Uterus (tissue), 4 donors: ENCODE data around the gene MGAT4B. TPM values are rescaled to one million over a fixed set of nuclear protein-coding genes. Genes with fewer than 3 reads are reported as not detected.

Experiments used
- DNase-seq, 2 donors: peaks; one replicate each; pipeline ENCODE4 v3.0.0-alpha.2; 2019 to 2020
- H3K27ac ChIP-seq, 2 donors: fragments of 200-600 bp; sonication (generic); 1 replicate in 1 of 2; 2 replicates in 1 of 2; pipeline ENCODE4 v1.5.1; 2016 to 2018
- H3K27me3 ChIP-seq, 2 donors: fragments of 200-600 bp; sonication (generic); one replicate each; pipeline ENCODE4 v1.5.1; 2018 to 2019; ENCODE audit warnings: control low read depth in 1 of 2
- H3K36me3 ChIP-seq, 2 donors: fragments of 200-600 bp; sonication (generic); one replicate each; pipeline ENCODE4 v1.5.1; 2019; ENCODE audit warnings: control low read depth in 1 of 2
- H3K4me1 ChIP-seq, 2 donors: fragments of 200-600 bp; sonication (generic); one replicate each; pipeline ENCODE4 v1.5.1; 2018 to 2019; ENCODE audit warnings: control low read depth in 1 of 2
- H3K4me3 ChIP-seq, 2 donors: fragments of 200-600 bp; sonication (generic); 1 replicate in 1 of 2; 2 replicates in 1 of 2; pipeline ENCODE4 v1.5.1; 2018 to 2019; ENCODE audit warnings: mild to moderate bottlenecking in 1 of 2
- H3K9me3 ChIP-seq, 2 donors: fragments of 200-600 bp; sonication (generic); one replicate each; pipeline ENCODE4 v1.5.1; 2019; ENCODE audit warnings: control low read depth in 1 of 2
- POLR2A ChIP-seq, 2 donors: fragments of 450-650 bp; IDR thresholded peaks; one replicate each; pipeline ENCODE4 v1.6.1; 2016; ENCODE audit warnings: antibody characterized with exemption in 2 of 2, mild to moderate bottlenecking in 1 of 2, moderate library complexity in 1 of 2
- intact Hi-C: fragments of 100-400 bp; cut with DNase I; formaldehyde crosslinking; loops from one replicate; pipeline ENCODE4 v1.15.1; 2023; ENCODE audit warnings: low total_unique reads
- total RNA-seq, 4 donors: library from RNA; depleted of rRNA in 3 of 4; stranded (reverse); fragments of >200 nt in 3 of 4; gene quantifications; one replicate each; pipeline versions ENCODE4 v1.1.0 to v1.2.4, GENCODE V29; 2014 to 2023
- TF ChIP-seq, protein P1 (sequence below), 4 experiments: fragments of 200-600 bp in 2 of 4; fragments of 450-650 bp in 2 of 4; sonication (generic) in 2 of 4; IDR thresholded peaks; one replicate each; pipeline ENCODE4 v1.5.1; 2016 to 2019; ENCODE audit warnings: antibody characterized with exemption in 4 of 4, mild to moderate bottlenecking in 2 of 4, moderate library complexity in 1 of 4
- donor health status: DM: yes; HTN: yes; CAD: no.

Gene MGAT4B
- total RNA-seq, 4 donors from 2014 or later, result 31.8 to 87.4 (median 66.4) TPM

DNA sequence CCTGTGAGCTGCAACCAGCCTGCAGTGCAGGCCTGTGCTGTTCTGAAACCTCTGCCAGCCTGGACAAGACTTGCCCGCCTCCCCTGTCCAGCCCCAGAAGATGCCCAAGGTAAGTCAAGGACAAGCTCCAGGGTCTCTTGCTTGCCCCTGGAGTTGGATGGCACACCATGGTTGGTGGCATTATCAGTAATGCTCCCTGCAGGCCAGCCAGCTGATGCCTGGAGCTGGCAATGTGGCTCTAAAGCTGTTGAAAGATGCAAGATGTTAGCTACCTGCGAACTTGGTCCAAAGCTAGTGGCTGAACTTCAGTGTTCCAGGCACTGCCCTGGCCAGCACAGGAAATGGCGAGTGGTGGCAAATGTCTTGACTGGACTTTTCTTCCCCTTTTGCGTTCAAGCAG, 26.8 kb downstream of the MGAT4B start:
- no peaks in the 10 kb centered on the region for H3K9me3 ChIP-seq
- no peak for DNase-seq

DNA sequence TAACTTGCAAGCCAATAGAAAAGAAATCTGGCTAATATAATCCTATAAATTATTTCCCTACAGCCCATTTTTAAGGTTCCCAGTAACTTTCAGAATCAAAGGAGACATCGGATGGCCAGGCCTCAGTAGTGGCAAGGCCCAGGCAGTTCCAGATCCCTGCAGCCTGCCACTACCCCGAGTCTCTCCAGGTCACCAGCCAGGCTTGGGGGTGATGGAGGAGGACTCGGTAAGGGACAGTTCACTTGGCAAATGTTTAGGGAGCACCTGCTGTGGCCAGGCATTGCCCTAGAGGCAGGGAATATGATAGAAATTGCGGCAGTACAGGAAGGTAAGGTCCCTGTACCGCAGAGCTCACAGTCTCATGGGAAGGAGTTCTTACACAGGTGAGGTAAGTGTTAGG, 28.1 kb downstream of the MGAT4B start:
- H3K4me3 ChIP-seq, result no peak overlapping the region
- no peaks in the 10 kb centered on the region for H3K36me3 ChIP-seq
- no peak for DNase-seq
- H3K27me3 ChIP-seq, result no peaks in the 10 kb centered on the region
- intact Hi-C loops, result no loop called here
- TF ChIP-seq, protein P1, sequence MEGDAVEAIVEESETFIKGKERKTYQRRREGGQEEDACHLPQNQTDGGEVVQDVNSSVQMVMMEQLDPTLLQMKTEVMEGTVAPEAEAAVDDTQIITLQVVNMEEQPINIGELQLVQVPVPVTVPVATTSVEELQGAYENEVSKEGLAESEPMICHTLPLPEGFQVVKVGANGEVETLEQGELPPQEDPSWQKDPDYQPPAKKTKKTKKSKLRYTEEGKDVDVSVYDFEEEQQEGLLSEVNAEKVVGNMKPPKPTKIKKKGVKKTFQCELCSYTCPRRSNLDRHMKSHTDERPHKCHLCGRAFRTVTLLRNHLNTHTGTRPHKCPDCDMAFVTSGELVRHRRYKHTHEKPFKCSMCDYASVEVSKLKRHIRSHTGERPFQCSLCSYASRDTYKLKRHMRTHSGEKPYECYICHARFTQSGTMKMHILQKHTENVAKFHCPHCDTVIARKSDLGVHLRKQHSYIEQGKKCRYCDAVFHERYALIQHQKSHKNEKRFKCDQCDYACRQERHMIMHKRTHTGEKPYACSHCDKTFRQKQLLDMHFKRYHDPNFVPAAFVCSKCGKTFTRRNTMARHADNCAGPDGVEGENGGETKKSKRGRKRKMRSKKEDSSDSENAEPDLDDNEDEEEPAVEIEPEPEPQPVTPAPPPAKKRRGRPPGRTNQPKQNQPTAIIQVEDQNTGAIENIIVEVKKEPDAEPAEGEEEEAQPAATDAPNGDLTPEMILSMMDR (IDR thresholded peaks at IDR 0.05), result no peak
- TF ChIP-seq POLR2A (IDR thresholded peaks at IDR 0.05), result no peak
- no peaks in the 10 kb centered on the region for H3K9me3 ChIP-seq
- H3K4me1 ChIP-seq, result no peaks in the 10 kb centered on the region
- no peak overlapping the region for H3K27ac ChIP-seq

More for the DNA sequence above, 26.8 kb downstream of the MGAT4B start:
- H3K4me1 ChIP-seq, result no peaks in the 10 kb centered on the region
- intact Hi-C loops, result no loop called here
- no peak overlapping the region for H3K27ac ChIP-seq
- no peak for TF ChIP-seq POLR2A (IDR thresholded peaks at IDR 0.05)
- TF ChIP-seq, protein P1 (IDR thresholded peaks at IDR 0.05), result no peak
- no peaks in the 10 kb centered on the region for H3K27me3 ChIP-seq
- H3K36me3 ChIP-seq, result no peaks in the 10 kb centered on the region
- H3K4me3 ChIP-seq, result no peak overlapping the region

DNA sequence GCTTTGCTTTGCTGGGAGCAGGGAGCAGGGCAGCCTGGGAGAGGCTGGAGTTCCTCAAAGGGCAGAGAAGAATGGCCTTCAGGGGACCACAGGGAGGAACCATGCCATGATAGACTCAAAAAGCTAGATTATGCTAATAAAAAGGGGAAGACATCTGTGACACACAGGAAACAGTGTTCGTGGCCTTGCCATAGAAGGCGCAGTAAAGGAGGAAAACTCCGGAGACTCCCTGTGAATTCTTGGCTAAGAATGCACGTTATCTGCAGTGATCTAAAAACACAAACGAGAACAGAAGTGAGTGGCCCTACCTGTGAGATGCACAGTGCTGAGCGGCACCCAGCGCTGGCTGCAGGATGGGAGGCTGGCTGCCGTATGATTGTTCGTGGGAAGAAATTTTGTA, 28.8 kb downstream of the MGAT4B start:
- TF ChIP-seq, protein P1 (IDR thresholded peaks at IDR 0.05), result no peak
- TF ChIP-seq POLR2A (IDR thresholded peaks at IDR 0.05), result no peak
- no peaks in the 10 kb centered on the region for H3K4me1 ChIP-seq
- H3K9me3 ChIP-seq, result no peaks in the 10 kb centered on the region
- H3K27me3 ChIP-seq, result no peaks in the 10 kb centered on the region
- H3K4me3 ChIP-seq, result no peak overlapping the region
- H3K27ac ChIP-seq, result no peak overlapping the region
- no peaks in the 10 kb centered on the region for H3K36me3 ChIP-seq
- intact Hi-C loops, result no loop called here
- DNase-seq, result no peak

DNA sequence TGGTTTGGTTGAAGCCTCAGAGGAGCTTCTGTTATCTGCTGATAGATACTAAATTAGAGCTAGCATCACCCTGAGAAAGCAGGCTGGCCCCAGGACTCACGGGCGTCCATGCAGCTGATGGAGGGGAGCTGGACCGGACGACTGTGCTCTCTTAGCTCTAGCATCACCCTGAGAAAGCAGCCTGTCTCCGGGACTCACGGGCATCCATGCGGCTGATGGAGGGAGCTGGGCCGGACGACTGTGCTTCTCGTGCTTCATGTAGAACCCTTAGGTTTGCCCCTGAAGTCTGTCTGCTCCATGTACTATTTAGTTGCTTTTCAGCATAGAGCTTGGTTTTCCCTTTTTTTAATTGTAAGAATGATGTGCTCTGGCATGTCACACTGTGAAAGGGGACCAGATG, 29.2 kb downstream of the MGAT4B start:
- H3K9me3 ChIP-seq, result no peaks in the 10 kb centered on the region
- H3K4me3 ChIP-seq, result no peak overlapping the region
- H3K4me1 ChIP-seq, result no peaks in the 10 kb centered on the region
- no peaks in the 10 kb centered on the region for H3K36me3 ChIP-seq
- H3K27me3 ChIP-seq, result no peaks in the 10 kb centered on the region
- intact Hi-C loops, result no loop called here
- no peak overlapping the region for H3K27ac ChIP-seq
- TF ChIP-seq, protein P1 (IDR thresholded peaks at IDR 0.05), result no peak
- no peak for TF ChIP-seq POLR2A (IDR thresholded peaks at IDR 0.05)
- DNase-seq, result no peak

DNA sequence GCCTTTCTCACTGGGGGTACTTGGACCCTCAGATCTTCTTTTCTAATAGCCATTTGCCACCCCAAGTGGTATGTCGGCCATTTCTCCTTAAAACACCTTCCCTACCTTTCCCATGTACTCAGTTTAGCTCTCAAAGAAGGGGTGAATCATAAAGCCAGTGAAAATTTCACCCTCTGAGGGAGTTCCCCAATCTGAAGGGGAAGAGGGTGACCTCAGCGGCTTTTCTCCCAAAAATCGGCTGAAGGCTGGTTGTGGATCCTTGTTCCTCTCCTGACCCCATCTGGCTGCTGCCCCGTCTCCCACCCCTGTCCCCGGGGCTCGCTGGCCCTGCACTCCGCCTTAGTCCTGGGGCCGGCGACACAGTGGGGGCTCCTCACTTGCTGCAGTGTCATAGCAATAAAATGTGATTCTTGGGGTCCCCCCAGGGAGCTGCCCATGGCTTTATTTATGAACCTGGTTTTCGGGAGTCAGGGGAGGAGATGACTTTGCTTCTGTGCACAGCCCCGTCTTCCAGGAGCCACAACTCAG, 30.2 kb downstream of the MGAT4B start:
- DNase-seq, result no peak

More for the DNA sequence above, 30.2 kb downstream of the MGAT4B start:
- H3K4me1 ChIP-seq, result no peaks in the 10 kb centered on the region
- no peaks in the 10 kb centered on the region for H3K27me3 ChIP-seq
- no peak overlapping the region for H3K4me3 ChIP-seq
- TF ChIP-seq POLR2A (IDR thresholded peaks at IDR 0.05), result no peak
- TF ChIP-seq, protein P1 (IDR thresholded peaks at IDR 0.05), result no peak
- H3K36me3 ChIP-seq, result no peaks in the 10 kb centered on the region
- no peak overlapping the region for H3K27ac ChIP-seq
- no peaks in the 10 kb centered on the region for H3K9me3 ChIP-seq
- intact Hi-C loops, result no loop called here
